ENCODE measurements around the gene ZCCHC2. TPM values are rescaled to one million over a fixed set of nuclear protein-coding genes. Genes with fewer than 3 reads are reported as not detected.

The ZCCHC2 gene
- total and polyA plus RNA-seq, 5 donors from 2014 or later, result 1.7 to 82.5 (median 2.1) TPM

DNA sequence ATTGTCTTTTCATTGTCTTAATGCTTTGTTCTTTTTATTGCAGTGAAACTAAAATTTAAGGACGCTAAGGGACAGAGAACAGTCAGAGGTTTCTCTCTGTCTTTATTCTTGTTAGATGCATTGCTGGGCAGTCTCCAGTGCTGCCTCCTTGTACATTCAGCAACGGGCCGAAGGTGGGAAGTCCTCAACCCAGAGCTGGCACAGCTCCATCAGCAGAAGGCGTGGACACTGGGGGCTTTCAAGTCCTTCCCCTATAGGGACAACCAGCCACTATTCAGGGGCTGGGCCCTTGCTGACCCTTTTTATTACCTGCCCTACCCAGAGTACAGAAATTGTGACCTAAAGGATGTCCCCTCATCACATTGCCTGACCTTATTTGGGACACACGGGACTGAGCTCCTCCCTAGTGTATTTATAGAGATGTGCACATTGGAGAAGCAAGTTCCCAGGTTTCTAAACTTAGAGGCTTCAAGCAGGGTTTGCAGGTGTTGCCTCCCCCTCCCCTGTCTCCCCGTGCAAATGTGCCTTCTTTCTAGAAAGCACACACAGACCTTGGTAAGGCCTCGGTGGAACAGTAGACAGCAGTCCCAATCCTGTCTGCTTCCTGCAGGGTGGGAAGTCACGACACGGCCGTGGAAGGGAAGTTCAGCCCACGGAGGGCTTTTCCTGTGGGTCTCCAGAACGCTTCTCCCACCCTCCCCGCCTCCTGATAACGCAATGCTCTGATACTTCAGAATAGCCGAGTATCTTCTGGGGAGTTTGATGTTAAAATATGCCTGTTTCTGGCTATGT is 68.2 kb downstream of the ZCCHC2 start:
- H3K36me3 Mint-ChIP-seq, result no peaks in the 10 kb centered on the region
- Histone ChIP-seq H3K4me1 (ENCODE audit: control insufficient read depth, insufficient read depth, low read length, poor library complexity, severe bottlenecking) (peaks cover 4% of the 10 kb centered on the region), H3K27me3 (ENCODE audit: control insufficient read depth, insufficient read depth, low read length) (peaks cover 2% of the 10 kb centered on the region), H3K27ac (ENCODE audit: insufficient read depth, low read length, poor library complexity, severe bottlenecking) (no peak overlapping the region), H3K9me3 (ENCODE audit: control insufficient read depth in 2 of 2, low read length in 2 of 2) (no peaks in the 10 kb centered on the region), H3K4me3 (ENCODE audit: low read depth, low read length) (no peak overlapping the region), H3K36me3 (ENCODE audit: control insufficient read depth, insufficient read depth, low read length) (no peaks in the 10 kb centered on the region)
- H3K4me3 Mint-ChIP-seq, result no peak overlapping the region
- DNase-seq (no peak), ATAC-seq (ENCODE audit: low read depth in 2 of 2) (no peak)
- H3K4me1 Mint-ChIP-seq, result peaks cover 3 to 12% (median 5%) of the 10 kb centered on the region in 4 donors
- peaks cover 0 to 4% (median 0%) of the 10 kb centered on the region in 7 donors for H3K9me3 Mint-ChIP-seq
- no peak overlapping the region for H3K27ac Mint-ChIP-seq
- H3K27me3 Mint-ChIP-seq, result peaks cover 25% of the 10 kb centered on the region

DNA sequence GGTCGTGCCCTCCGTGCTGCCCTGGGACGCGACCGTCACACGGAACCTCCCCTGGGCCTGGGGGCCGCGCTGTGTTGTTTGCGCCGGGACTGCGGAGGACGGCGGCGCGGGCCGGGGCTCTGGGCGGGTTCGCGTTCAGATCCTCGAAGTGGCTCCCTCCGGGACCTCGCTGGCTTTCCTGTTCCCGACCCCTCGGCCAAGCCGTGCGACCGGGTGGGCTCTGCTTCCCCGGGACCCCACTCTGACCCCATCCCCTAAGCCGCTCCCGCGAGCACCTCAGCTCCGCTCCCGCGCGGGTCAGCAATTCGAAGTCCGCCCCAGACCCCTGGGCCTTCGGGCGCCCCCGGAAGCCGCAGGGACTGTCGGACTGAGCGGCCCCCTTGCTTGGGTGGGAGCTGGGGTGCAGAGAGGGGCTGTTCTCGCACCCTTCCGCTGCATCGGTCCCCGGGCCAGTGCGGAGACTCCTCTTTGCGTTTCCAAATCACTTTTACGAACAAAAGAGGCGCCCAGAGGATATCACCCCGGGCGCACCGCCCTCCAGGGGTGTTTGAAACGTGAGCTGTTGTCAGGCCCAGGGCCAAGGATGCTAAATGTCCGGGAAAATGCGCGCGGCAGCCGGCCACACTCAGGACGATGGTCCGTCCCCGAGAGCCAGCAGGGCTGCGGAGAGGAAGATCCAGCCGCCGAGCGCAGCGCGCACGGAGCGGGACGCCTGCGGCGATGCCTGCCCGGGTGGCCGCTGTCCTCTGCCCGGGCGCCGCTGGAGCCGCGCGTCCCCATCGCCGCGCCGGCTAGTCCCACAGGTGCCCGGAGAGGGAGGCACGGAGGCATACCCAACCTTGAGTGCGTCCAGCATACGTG is 73.5 kb downstream of the ZCCHC2 start:
- Mint-ChIP-seq H3K27ac (no peak overlapping the region), H3K27me3 (peaks cover 57% of the 10 kb centered on the region), H3K4me3 (no peak overlapping the region), H3K36me3 (no peaks in the 10 kb centered on the region), H3K9me3 (peaks cover 0 to 4% (median 0%) of the 10 kb centered on the region in 7 donors), H3K4me1 (peaks cover 0 to 8% (median 4%) of the 10 kb centered on the region in 4 donors)
- no peak for ATAC-seq (ENCODE audit: low read depth in 2 of 2)
- no peak overlapping the region for H3K4me3 ChIP-seq (ENCODE audit: low read depth, low read length)
- H3K27ac ChIP-seq (ENCODE audit: insufficient read depth, low read length, poor library complexity, severe bottlenecking), result no peak overlapping the region
- peaks cover 8% of the 10 kb centered on the region for H3K4me1 ChIP-seq (ENCODE audit: control insufficient read depth, insufficient read depth, low read length, poor library complexity, severe bottlenecking)
- peak in 1 of 3 donors; percentile 26 for DNase-seq
- H3K9me3 ChIP-seq (ENCODE audit: control insufficient read depth in 2 of 2, low read length in 2 of 2), result no peaks in the 10 kb centered on the region
- H3K36me3 ChIP-seq (ENCODE audit: control insufficient read depth, insufficient read depth, low read length), result no peaks in the 10 kb centered on the region
- peaks cover 17% of the 10 kb centered on the region for H3K27me3 ChIP-seq (ENCODE audit: control insufficient read depth, insufficient read depth, low read length)

DNA sequence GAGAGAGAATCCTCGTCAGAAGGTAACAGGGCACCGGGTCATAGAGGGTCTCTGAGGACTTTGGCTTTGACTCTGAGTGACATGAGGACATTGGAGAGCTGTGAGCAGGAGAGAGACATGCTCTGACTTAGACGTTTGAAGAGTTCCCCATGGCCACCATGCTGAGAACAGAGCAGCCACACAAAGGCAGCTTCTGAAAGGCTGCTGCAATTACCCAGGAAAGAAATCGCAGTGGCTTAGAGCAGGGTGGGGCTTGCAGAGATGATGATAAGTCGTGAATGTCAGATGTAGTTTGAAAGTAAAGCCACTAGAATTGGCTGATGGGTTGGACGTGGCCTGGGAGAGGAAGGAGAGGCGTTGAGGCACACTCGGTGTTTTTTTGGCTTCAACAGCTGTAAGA is 79.0 kb downstream of the ZCCHC2 start:
- Histone ChIP-seq H3K27me3 (ENCODE audit: control insufficient read depth, insufficient read depth, low read length) (peaks cover 15% of the 10 kb centered on the region), H3K4me1 (ENCODE audit: control insufficient read depth, insufficient read depth, low read length, poor library complexity, severe bottlenecking) (peaks cover 2% of the 10 kb centered on the region), H3K27ac (ENCODE audit: insufficient read depth, low read length, poor library complexity, severe bottlenecking) (no peak overlapping the region), H3K9me3 (ENCODE audit: control insufficient read depth in 2 of 2, low read length in 2 of 2) (no peaks in the 10 kb centered on the region), H3K4me3 (ENCODE audit: low read depth, low read length) (no peak overlapping the region), H3K36me3 (ENCODE audit: control insufficient read depth, insufficient read depth, low read length) (no peaks in the 10 kb centered on the region)
- no peak for ATAC-seq (ENCODE audit: low read depth in 2 of 2)
- peaks cover 0 to 1% (median 0%) of the 10 kb centered on the region in 7 donors for H3K9me3 Mint-ChIP-seq
- DNase-seq, result no peak
- H3K27ac Mint-ChIP-seq, result no peak overlapping the region
- peaks cover 0 to 6% (median 2%) of the 10 kb centered on the region in 4 donors for H3K4me1 Mint-ChIP-seq
- H3K4me3 Mint-ChIP-seq, result no peak overlapping the region
- H3K27me3 Mint-ChIP-seq, result peaks cover 47% of the 10 kb centered on the region
- no peaks in the 10 kb centered on the region for H3K36me3 Mint-ChIP-seq

DNA sequence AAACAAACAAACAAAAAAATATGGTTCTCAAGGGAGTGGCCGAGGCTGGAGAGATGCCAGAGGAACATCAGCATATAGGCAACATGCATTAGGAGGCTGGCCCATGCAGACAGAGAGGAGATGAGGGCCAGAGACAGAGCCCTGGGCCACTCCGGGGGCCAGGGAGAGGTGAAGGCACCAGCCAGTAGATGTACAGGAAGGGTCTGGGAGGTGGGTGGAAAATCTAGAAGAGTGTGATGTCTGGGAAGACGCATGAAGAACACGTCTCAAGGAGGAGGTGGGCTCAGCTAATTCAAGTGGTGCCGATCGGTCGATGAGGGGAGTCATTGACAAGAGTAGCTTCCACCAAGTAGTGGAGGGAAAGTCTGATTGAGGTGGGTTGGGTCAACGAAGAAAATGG is 79.9 kb downstream of the ZCCHC2 start:
- Histone ChIP-seq H3K27me3 (ENCODE audit: control insufficient read depth, insufficient read depth, low read length) (peaks cover 12% of the 10 kb centered on the region), H3K9me3 (ENCODE audit: control insufficient read depth in 2 of 2, low read length in 2 of 2) (no peaks in the 10 kb centered on the region), H3K36me3 (ENCODE audit: control insufficient read depth, insufficient read depth, low read length) (no peaks in the 10 kb centered on the region), H3K4me1 (ENCODE audit: control insufficient read depth, insufficient read depth, low read length, poor library complexity, severe bottlenecking) (no peaks in the 10 kb centered on the region), H3K27ac (ENCODE audit: insufficient read depth, low read length, poor library complexity, severe bottlenecking) (no peak overlapping the region), H3K4me3 (ENCODE audit: low read depth, low read length) (no peak overlapping the region)
- no peaks in the 10 kb centered on the region for H3K4me1 Mint-ChIP-seq
- no peaks in the 10 kb centered on the region for H3K36me3 Mint-ChIP-seq
- no peak for ATAC-seq (ENCODE audit: low read depth in 2 of 2)
- peaks cover 0 to 2% (median 0%) of the 10 kb centered on the region in 7 donors for H3K9me3 Mint-ChIP-seq
- peaks cover 39% of the 10 kb centered on the region for H3K27me3 Mint-ChIP-seq
- H3K27ac Mint-ChIP-seq, result no peak overlapping the region
- no peak for DNase-seq
- peak overlapping the region in 1 of 4 donors; percentile 23 for H3K4me3 Mint-ChIP-seq

GRCh38 chr18:62603211-62603610 is 80.4 kb downstream of the ZCCHC2 start:
- H3K4me3 ChIP-seq (ENCODE audit: low read depth, low read length), result no peak overlapping the region
- DNase-seq (no peak), ATAC-seq (ENCODE audit: low read depth in 2 of 2) (no peak)
- H3K4me3 Mint-ChIP-seq, result peak overlapping the region in 1 of 4 donors; percentile 23
- no peaks in the 10 kb centered on the region for H3K4me1 ChIP-seq (ENCODE audit: control insufficient read depth, insufficient read depth, low read length, poor library complexity, severe bottlenecking)
- H3K27ac Mint-ChIP-seq, result no peak overlapping the region
- H3K27me3 Mint-ChIP-seq, result peaks cover 34% of the 10 kb centered on the region
- peaks cover 0 to 2% (median 0%) of the 10 kb centered on the region in 7 donors for H3K9me3 Mint-ChIP-seq
- peaks cover 12% of the 10 kb centered on the region for H3K27me3 ChIP-seq (ENCODE audit: control insufficient read depth, insufficient read depth, low read length)
- no peaks in the 10 kb centered on the region for H3K4me1 Mint-ChIP-seq
- H3K9me3 ChIP-seq (ENCODE audit: control insufficient read depth in 2 of 2, low read length in 2 of 2), result no peaks in the 10 kb centered on the region
- no peaks in the 10 kb centered on the region for H3K36me3 Mint-ChIP-seq
- H3K36me3 ChIP-seq (ENCODE audit: control insufficient read depth, insufficient read depth, low read length), result no peaks in the 10 kb centered on the region
- no peak overlapping the region for H3K27ac ChIP-seq (ENCODE audit: insufficient read depth, low read length, poor library complexity, severe bottlenecking)

DNA sequence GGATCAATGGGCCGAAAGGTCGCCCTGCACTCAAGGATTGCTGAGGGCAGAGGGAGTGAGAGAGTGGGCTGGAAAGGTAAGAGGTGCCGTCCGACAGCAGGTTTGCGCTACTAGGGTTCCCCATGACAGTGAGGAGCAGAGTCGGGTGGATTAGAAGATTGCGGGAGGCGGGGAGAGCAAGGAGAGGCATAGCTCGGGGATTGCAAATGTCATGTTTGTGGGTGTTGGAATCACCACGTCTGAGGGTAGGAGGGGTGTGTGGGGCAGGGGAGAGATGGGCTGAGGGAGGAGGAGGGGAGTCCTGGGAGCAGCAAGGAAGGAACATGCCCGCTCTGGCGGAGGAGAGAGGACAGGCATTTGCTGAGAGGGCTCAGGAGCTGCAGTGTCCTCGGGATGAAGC is 81.2 kb downstream of the ZCCHC2 start:
- no peak overlapping the region for H3K27ac ChIP-seq (ENCODE audit: insufficient read depth, low read length, poor library complexity, severe bottlenecking)
- H3K27me3 ChIP-seq (ENCODE audit: control insufficient read depth, insufficient read depth, low read length), result peaks cover 5% of the 10 kb centered on the region
- DNase-seq (no peak), ATAC-seq (ENCODE audit: low read depth in 2 of 2) (no peak)
- no peaks in the 10 kb centered on the region for H3K36me3 ChIP-seq (ENCODE audit: control insufficient read depth, insufficient read depth, low read length)
- Mint-ChIP-seq H3K4me3 (no peak overlapping the region), H3K4me1 (no peaks in the 10 kb centered on the region), H3K36me3 (no peaks in the 10 kb centered on the region), H3K9me3 (peaks cover 0 to 2% (median 0%) of the 10 kb centered on the region in 7 donors), H3K27ac (no peak overlapping the region), H3K27me3 (peaks cover 26% of the 10 kb centered on the region)
- H3K9me3 ChIP-seq (ENCODE audit: control insufficient read depth in 2 of 2, low read length in 2 of 2), result no peaks in the 10 kb centered on the region
- no peak overlapping the region for H3K4me3 ChIP-seq (ENCODE audit: low read depth, low read length)
- no peaks in the 10 kb centered on the region for H3K4me1 ChIP-seq (ENCODE audit: control insufficient read depth, insufficient read depth, low read length, poor library complexity, severe bottlenecking)

GRCh38 chr18:62605685-62606084 is 82.9 kb downstream of the ZCCHC2 start:
- no peak overlapping the region for H3K27ac ChIP-seq (ENCODE audit: insufficient read depth, low read length, poor library complexity, severe bottlenecking)
- H3K27me3 Mint-ChIP-seq, result peaks cover 15% of the 10 kb centered on the region
- ATAC-seq (ENCODE audit: low read depth in 2 of 2), result no peak

More at GRCh38 chr18:62605685-62606084, 82.9 kb downstream of the ZCCHC2 start:
- Mint-ChIP-seq H3K4me3 (no peak overlapping the region), H3K36me3 (no peaks in the 10 kb centered on the region), H3K27ac (no peak overlapping the region), H3K4me1 (no peaks in the 10 kb centered on the region), H3K9me3 (peaks cover 0 to 2% (median 0%) of the 10 kb centered on the region in 7 donors)
- Histone ChIP-seq H3K9me3 (ENCODE audit: control insufficient read depth in 2 of 2, low read length in 2 of 2) (no peaks in the 10 kb centered on the region), H3K4me3 (ENCODE audit: low read depth, low read length) (no peak overlapping the region), H3K4me1 (ENCODE audit: control insufficient read depth, insufficient read depth, low read length, poor library complexity, severe bottlenecking) (no peaks in the 10 kb centered on the region), H3K36me3 (ENCODE audit: control insufficient read depth, insufficient read depth, low read length) (no peaks in the 10 kb centered on the region), H3K27me3 (ENCODE audit: control insufficient read depth, insufficient read depth, low read length) (no peaks in the 10 kb centered on the region)
- no peak for DNase-seq

Data from CD4-positive, CD25-positive, alpha-beta regulatory T cell (primary cell).